Naive thymus-derived CD8-positive, alpha-beta T cell (primary cell): Measurements from ENCODE around the gene ZIM2. TPM values are rescaled to one million over a fixed set of nuclear protein-coding genes. Genes with fewer than 3 reads are reported as not detected.

Source experiments
- ATAC-seq, 2 donors: fragments of 150-1000 bp; cut with Tn5 transposase in 1 of 2; sonication (Bioruptor Pico), chemical (Tn5 transposase) in 1 of 2; 1 replicate in 1 of 2; 2 replicates in 1 of 2; pipeline ENCODE4 v1.10.0; 2021; ENCODE audit warnings: mild to moderate bottlenecking in 2 of 2, moderate library complexity in 2 of 2
- POLR2A ChIA-PET: fragments of 350-600 bp; sonication (Branson Sonifier 250); formaldehyde crosslinking; loops from one replicate; lab custom pipeline; 2021; ENCODE audit warnings: antibody characterized with exemption; lab: Charles Lee
- DNase-seq, 10 donors: peaks; one replicate each; pipeline versions ENCODE4 v3.0.0 to v3.0.0-alpha.2; 2020 to 2022
- H3K27ac Mint-ChIP-seq, 10 donors: one replicate each; pipeline ENCODE4 v1.8.0; 2020 to 2022; ENCODE audit warnings: mild to moderate bottlenecking in 10 of 10, mixed read lengths in 10 of 10, moderate library complexity in 4 of 10, inconsistent platforms in 1 of 10
- H3K27me3 Mint-ChIP-seq, 5 donors: one replicate each; pipeline ENCODE4 v1.8.0; 2021 to 2022; ENCODE audit warnings: mixed read lengths in 5 of 5
- H3K36me3 Mint-ChIP-seq, 3 donors: one replicate each; pipeline ENCODE4 v1.8.0; 2020 to 2022; ENCODE audit warnings: mixed read lengths in 3 of 3, mild to moderate bottlenecking in 2 of 3, inconsistent platforms in 1 of 3
- H3K4me1 Mint-ChIP-seq, 4 donors: one replicate each; pipeline ENCODE4 v1.8.0; 2021 to 2022; ENCODE audit warnings: mixed read lengths in 4 of 4
- H3K4me3 Mint-ChIP-seq, 10 donors: one replicate each; pipeline ENCODE4 v1.8.0; 2020 to 2022; ENCODE audit warnings: mild to moderate bottlenecking in 10 of 10, mixed read lengths in 10 of 10, moderate library complexity in 6 of 10, inconsistent platforms in 1 of 10
- H3K9me3 Mint-ChIP-seq, 9 donors: one replicate each; pipeline ENCODE4 v1.8.0; 2020 to 2022; ENCODE audit warnings: mixed read lengths in 9 of 9, mild to moderate bottlenecking in 3 of 9, inconsistent platforms in 1 of 9, moderate library complexity in 1 of 9
- polyA plus RNA-seq, 3 donors: library from polyadenylated mRNA; unstranded; fragments of 300-500 nt; fragmentation: Illumina TruSeq; gene quantifications; one replicate each; pipeline ENCODE4 v1.2.3, GENCODE V29; 2021
- total RNA-seq, 8 experiments: library from RNA in 2 of 8; stranded (reverse) in 2 of 8; gene quantifications; one replicate each; pipeline ENCODE4 v1.2.3 and lab custom pipeline; 2021 to 2026

Gene ZIM2
- total RNA-seq (not detected), polyA plus RNA-seq (not detected), total RNA-seq (lab: John Stamatoyannopoulos, UW) (0 reads per million in 6 experiments)

- peak within 1 kb of the TSS in 2 of 10 donors; percentile 37 to 46 for H3K27ac Mint-ChIP-seq
- POLR2A ChIA-PET = no interaction called here
- H3K27me3 Mint-ChIP-seq = peaks cover 6 to 30% (median 19%) of the 10 kb centered on the region in 5 donors
- H3K9me3 Mint-ChIP-seq = peaks cover 8 to 58% (median 38%) of the 10 kb centered on the region in 9 donors
- no peak for ATAC-seq
- peaks cover 11 to 31% (median 26%) of the 10 kb centered on the region in 3 donors for H3K36me3 Mint-ChIP-seq
- H3K4me3 Mint-ChIP-seq = peak within 1 kb of the TSS in 6 of 10 donors; percentile 16 to 54 (median 33)
- H3K4me1 Mint-ChIP-seq = peaks cover 0 to 5% (median 2%) of the 10 kb centered on the region in 4 donors
- DNase-seq = no peak
Measured at GRCh38 chr19:56840451-56841192, at the start of gene ZIM2, which contains the start of gene PEG3. TSS of gene ZIM2 (minus strand) at chr19:56840726. CDS start at chr19:56824277, 16,449 bp downstream. TSS of gene PEG3 (minus strand) at chr19:56840726. CDS start at chr19:56824655, 16,071 bp downstream.

GRCh38 chr19:56885173-56885985, 44.9 kb upstream of the ZIM2 start:
- ATAC-seq (no peak), DNase-seq (no peak)
- Mint-ChIP-seq H3K4me3 (no peak overlapping the region), H3K4me1 (peaks cover 0 to 2% (median 0%) of the 10 kb centered on the region in 4 donors), H3K27ac (no peak overlapping the region), H3K27me3 (peaks cover 0 to 9% (median 3%) of the 10 kb centered on the region in 5 donors), H3K9me3 (peaks cover 12 to 84% (median 53%) of the 10 kb centered on the region in 9 donors), H3K36me3 (peaks cover 6 to 51% (median 8%) of the 10 kb centered on the region in 3 donors)
- POLR2A ChIA-PET = no interaction called here

GRCh38 chr19:56884441-56884840, 43.9 kb upstream of the ZIM2 start:
- peaks cover 6 to 47% (median 7%) of the 10 kb centered on the region in 3 donors for H3K36me3 Mint-ChIP-seq
- H3K4me1 Mint-ChIP-seq = peaks cover 0 to 2% (median 0%) of the 10 kb centered on the region in 4 donors
- H3K4me3 Mint-ChIP-seq = no peak overlapping the region
- POLR2A ChIA-PET = no interaction called here
- no peak for ATAC-seq
- DNase-seq = no peak
- H3K27ac Mint-ChIP-seq = no peak overlapping the region
- H3K27me3 Mint-ChIP-seq = peaks cover 0 to 9% (median 2%) of the 10 kb centered on the region in 5 donors
- peaks cover 10 to 86% (median 54%) of the 10 kb centered on the region in 9 donors for H3K9me3 Mint-ChIP-seq

DNA sequence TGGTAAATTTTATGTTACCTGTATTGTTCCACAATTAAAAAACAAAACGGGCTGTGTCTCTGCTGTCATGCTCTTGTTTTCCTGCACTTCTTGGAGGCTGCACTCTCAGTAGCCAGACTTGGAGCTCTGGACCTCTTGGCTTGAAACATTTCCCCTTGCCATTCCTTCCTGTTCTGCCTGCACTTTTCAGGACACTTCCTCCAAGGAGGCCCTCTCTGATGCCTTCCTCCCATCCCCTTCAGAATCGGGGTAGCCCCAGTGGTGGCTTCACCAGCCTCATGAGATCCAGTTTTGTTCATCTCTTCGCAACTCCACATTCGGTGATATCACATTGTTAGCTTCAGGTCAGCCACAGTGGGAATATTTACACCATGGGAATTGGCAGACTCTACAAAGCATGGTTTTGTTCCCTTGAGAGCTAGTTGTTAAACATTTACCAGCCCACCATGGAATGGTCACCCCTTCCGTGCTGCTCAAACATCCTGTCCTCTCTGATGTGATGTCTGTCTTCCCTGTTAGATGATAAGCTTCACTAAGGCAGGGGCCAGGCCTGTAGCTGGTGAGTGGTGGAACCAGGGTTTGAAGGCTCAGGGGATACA, 40.2 kb upstream of the ZIM2 start:
- Mint-ChIP-seq H3K4me1 (peaks cover 0 to 2% (median 0%) of the 10 kb centered on the region in 4 donors), H3K4me3 (no peak overlapping the region)

GRCh38 chr19:56877069-56877715, 36.7 kb upstream of the ZIM2 start:
- H3K4me3 Mint-ChIP-seq = no peak overlapping the region
- H3K27me3 Mint-ChIP-seq = peaks cover 0 to 7% (median 0%) of the 10 kb centered on the region in 5 donors
- no peak for ATAC-seq
- peaks cover 0 to 2% (median 0%) of the 10 kb centered on the region in 4 donors for H3K4me1 Mint-ChIP-seq
- H3K9me3 Mint-ChIP-seq = peaks cover 14 to 86% (median 55%) of the 10 kb centered on the region in 9 donors
- DNase-seq = no peak
- POLR2A ChIA-PET = interaction anchor here (0.6 kb wide), 1 partner anchor 12 kb away, joined by 3 read pairs; no protein-coding TSS in a partner anchor
- H3K27ac Mint-ChIP-seq = no peak overlapping the region
- peaks cover 3 to 45% (median 4%) of the 10 kb centered on the region in 3 donors for H3K36me3 Mint-ChIP-seq

More for the DNA sequence above, 40.2 kb upstream of the ZIM2 start:
- no peak for DNase-seq
- peaks cover 10 to 84% (median 47%) of the 10 kb centered on the region in 9 donors for H3K9me3 Mint-ChIP-seq
- ATAC-seq = no peak
- peaks cover 0 to 6% (median 2%) of the 10 kb centered on the region in 5 donors for H3K27me3 Mint-ChIP-seq
- H3K36me3 Mint-ChIP-seq = peaks cover 3 to 35% (median 4%) of the 10 kb centered on the region in 3 donors
- H3K27ac Mint-ChIP-seq = no peak overlapping the region
- POLR2A ChIA-PET = no interaction called here

- Mint-ChIP-seq H3K9me3 (peaks cover 12 to 89% (median 55%) of the 10 kb centered on the region in 9 donors), H3K36me3 (peaks cover 2 to 51% (median 6%) of the 10 kb centered on the region in 3 donors), H3K4me3 (no peak overlapping the region), H3K27me3 (peaks cover 0 to 7% (median 0%) of the 10 kb centered on the region in 5 donors), H3K4me1 (peaks cover 0 to 2% (median 0%) of the 10 kb centered on the region in 4 donors), H3K27ac (no peak overlapping the region)
- POLR2A ChIA-PET = no interaction called here
- ATAC-seq (no peak), DNase-seq (no peak)
Measured at GRCh38 chr19:56875717-56876116, 35.2 kb upstream of the ZIM2 start.

DNA sequence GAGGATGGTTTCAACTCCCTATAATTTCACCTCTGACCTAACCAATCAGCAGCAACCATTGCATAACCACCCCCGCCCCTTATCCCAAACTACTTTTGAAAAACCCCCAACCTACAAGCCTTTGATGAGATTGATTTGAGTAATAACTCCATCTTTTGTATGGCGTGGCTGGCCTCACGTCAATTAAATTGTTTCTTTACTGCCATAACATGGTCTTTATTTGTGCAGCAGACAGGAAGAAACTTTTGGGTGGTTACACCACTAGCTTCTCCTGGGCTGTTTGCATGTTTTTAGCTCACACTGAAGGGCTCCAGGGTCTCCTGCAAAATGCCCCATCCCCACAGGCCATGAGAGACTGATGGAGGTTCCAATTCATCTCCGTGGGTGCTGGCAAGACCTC, 34.0 kb upstream of the ZIM2 start:
- POLR2A ChIA-PET = no interaction called here
- H3K4me3 Mint-ChIP-seq = no peak overlapping the region
- H3K9me3 Mint-ChIP-seq = peaks cover 13 to 89% (median 58%) of the 10 kb centered on the region in 9 donors
- H3K4me1 Mint-ChIP-seq = peaks cover 0 to 2% (median 0%) of the 10 kb centered on the region in 4 donors
- peaks cover 4 to 59% (median 14%) of the 10 kb centered on the region in 3 donors for H3K36me3 Mint-ChIP-seq
- no peak overlapping the region for H3K27ac Mint-ChIP-seq
- peaks cover 0 to 12% (median 0%) of the 10 kb centered on the region in 5 donors for H3K27me3 Mint-ChIP-seq
- ATAC-seq = no peak
- DNase-seq = no peak

GRCh38 chr19:56873493-56873892, 33.0 kb upstream of the ZIM2 start:
- peaks cover 15 to 90% (median 65%) of the 10 kb centered on the region in 9 donors for H3K9me3 Mint-ChIP-seq
- DNase-seq = no peak
- peaks cover 0 to 2% (median 0%) of the 10 kb centered on the region in 4 donors for H3K4me1 Mint-ChIP-seq
- peaks cover 0 to 12% (median 0%) of the 10 kb centered on the region in 5 donors for H3K27me3 Mint-ChIP-seq
- H3K36me3 Mint-ChIP-seq = peaks cover 4 to 59% (median 14%) of the 10 kb centered on the region in 3 donors
- no peak overlapping the region for H3K27ac Mint-ChIP-seq
- POLR2A ChIA-PET = no interaction called here
- no peak overlapping the region for H3K4me3 Mint-ChIP-seq
- ATAC-seq = no peak

DNA sequence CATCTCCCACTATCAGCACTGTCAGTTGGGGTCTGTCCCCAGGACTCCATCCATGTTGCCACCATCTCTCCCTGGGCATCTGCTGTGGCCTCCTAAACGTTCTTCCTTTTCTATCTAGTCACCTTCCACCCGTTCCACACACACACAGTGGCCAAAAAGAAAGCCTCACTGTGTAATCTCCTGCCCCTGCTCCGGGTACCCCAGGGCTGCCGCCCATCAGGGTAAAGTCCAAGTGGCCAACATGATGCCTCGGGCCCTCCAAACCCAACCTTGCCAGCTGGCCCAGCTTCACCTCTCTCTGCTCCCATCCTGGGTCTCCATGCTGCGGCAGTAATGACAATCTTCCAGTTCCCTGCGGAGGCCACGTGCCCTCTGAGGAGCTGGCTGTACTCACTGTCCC, 29.4 kb upstream of the ZIM2 start:
- Mint-ChIP-seq H3K4me1 (peaks cover 0 to 2% (median 0%) of the 10 kb centered on the region in 4 donors), H3K27ac (no peak overlapping the region), H3K9me3 (peaks cover 24 to 90% (median 55%) of the 10 kb centered on the region in 9 donors), H3K36me3 (peaks cover 4 to 58% (median 13%) of the 10 kb centered on the region in 3 donors), H3K27me3 (peaks cover 0 to 12% (median 0%) of the 10 kb centered on the region in 5 donors), H3K4me3 (no peak overlapping the region)
- no peak for DNase-seq
- no peak for ATAC-seq
- POLR2A ChIA-PET = no interaction called here

GRCh38 chr19:56868446-56868845, 27.9 kb upstream of the ZIM2 start:
- no peak for DNase-seq
- Mint-ChIP-seq H3K27ac (no peak overlapping the region), H3K27me3 (peaks cover 0 to 10% (median 0%) of the 10 kb centered on the region in 5 donors), H3K36me3 (peaks cover 2 to 44% (median 19%) of the 10 kb centered on the region in 3 donors), H3K9me3 (peaks cover 13 to 90% (median 50%) of the 10 kb centered on the region in 9 donors), H3K4me3 (no peak overlapping the region), H3K4me1 (no peaks in the 10 kb centered on the region)
- no peak for ATAC-seq
- POLR2A ChIA-PET = interaction anchor here (0.6 kb wide), 1 partner anchor 35 kb away, joined by 4 read pairs; no protein-coding TSS in a partner anchor

DNA sequence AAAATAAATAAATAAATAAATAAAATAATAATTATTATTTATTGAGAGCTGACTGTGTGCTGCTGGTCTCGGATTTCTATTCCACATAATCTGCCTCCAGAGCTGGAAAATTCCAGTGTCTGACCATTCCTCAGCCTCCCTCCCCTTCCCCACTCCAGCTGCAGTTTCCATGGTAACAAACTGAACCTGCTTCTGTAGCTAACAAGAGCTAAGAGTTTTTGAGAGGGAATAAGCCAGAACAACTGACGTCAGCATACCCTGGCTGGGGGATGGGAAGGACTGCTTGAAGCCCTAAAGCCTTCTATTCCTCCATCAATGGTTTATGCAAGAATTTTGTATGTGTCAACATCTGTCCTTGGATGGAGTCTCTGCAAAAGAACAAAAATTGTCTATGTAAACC, 26.0 kb upstream of the ZIM2 start:
- Mint-ChIP-seq H3K27me3 (peaks cover 0 to 8% (median 0%) of the 10 kb centered on the region in 5 donors), H3K9me3 (peaks cover 13 to 89% (median 47%) of the 10 kb centered on the region in 9 donors), H3K27ac (no peak overlapping the region), H3K4me3 (no peak overlapping the region), H3K4me1 (no peaks in the 10 kb centered on the region), H3K36me3 (peaks cover 2 to 35% (median 17%) of the 10 kb centered on the region in 3 donors)
- no peak for ATAC-seq
- no peak for DNase-seq
- POLR2A ChIA-PET = no interaction called here
